Fibroblast of skin of left quadriceps (primary cell): Measurements from ENCODE around the gene BMPR2.
"Not testable (repeated sequence)": the region's sequence is repeated elsewhere in the genome, so short reads cannot be mapped to it uniquely, and the experiment has no call there.

Source experiments
- DNase-seq, 2 experiments: peaks; one replicate each; pipeline ENCODE4 v3.0.0-alpha.2; 2013; ENCODE audit warnings: low read depth in 2 of 2

BMPR2 gene

GRCh38 chr2:202382684-202383083 lies 6.6 kb downstream of the BMPR2 start:
- no peak for DNase-seq

- not testable (repeated sequence) for DNase-seq
These were observed 10.4 kb downstream of the BMPR2 start for GRCh38 chr2:202386495-202386894.

- DNase-seq, result peak in 1 of 2 experiments; percentile 40
These were observed 11.6 kb downstream of the BMPR2 start for GRCh38 chr2:202387608-202388342.

GRCh38 chr2:202400941-202401340 lies 24.8 kb downstream of the BMPR2 start:
- DNase-seq, result no peak

GRCh38 chr2:202405798-202406197 lies 29.7 kb downstream of the BMPR2 start:
- DNase-seq, result no peak

- DNase-seq, result no peak
These were observed 30.4 kb downstream of the BMPR2 start for GRCh38 chr2:202406445-202406978.

- DNase-seq, result no peak
These were observed 32.5 kb downstream of the BMPR2 start for GRCh38 chr2:202408546-202409140.

- DNase-seq, result no peak
These were observed 34.0 kb downstream of the BMPR2 start for GRCh38 chr2:202410092-202410491.

- DNase-seq, result no peak
These were observed 35.0 kb downstream of the BMPR2 start for GRCh38 chr2:202411097-202411496.

- DNase-seq, result no peak
These were observed 41.9 kb downstream of the BMPR2 start for GRCh38 chr2:202418027-202418426.

GRCh38 chr2:202418511-202418910 lies 42.4 kb downstream of the BMPR2 start:
- no peak for DNase-seq

- no peak for DNase-seq
These were observed 47.0 kb downstream of the BMPR2 start for GRCh38 chr2:202423139-202423538.

GRCh38 chr2:202425036-202425435 lies 48.9 kb downstream of the BMPR2 start:
- DNase-seq, result no peak

- no peak for DNase-seq
These were observed 50.6 kb downstream of the BMPR2 start for GRCh38 chr2:202426751-202427150.

- DNase-seq, result peak; percentile 51 to 61
These were observed 53.2 kb downstream of the BMPR2 start for GRCh38 chr2:202429164-202429980.

GRCh38 chr2:202432776-202433175 lies 56.6 kb downstream of the BMPR2 start:
- DNase-seq, result no peak

GRCh38 chr2:202434472-202434871 lies 58.3 kb downstream of the BMPR2 start:
- DNase-seq, result no peak

- no peak for DNase-seq
These were observed 60.5 kb downstream of the BMPR2 start for GRCh38 chr2:202436626-202437025.

GRCh38 chr2:202440117-202440516 lies 64.0 kb downstream of the BMPR2 start:
- DNase-seq, result not testable (repeated sequence)

GRCh38 chr2:202442882-202443281 lies 66.8 kb downstream of the BMPR2 start:
- DNase-seq, result no peak

- no peak for DNase-seq
These were observed 67.9 kb downstream of the BMPR2 start for GRCh38 chr2:202444000-202444399.

- DNase-seq, result no peak
These were observed 73.2 kb downstream of the BMPR2 start for GRCh38 chr2:202449344-202449743.
